GM12878 (cell line): ENCODE data around the gene MAN2B2.
"Not testable (repeated sequence)": the region's sequence is repeated elsewhere in the genome, so short reads cannot be mapped to it uniquely, and the experiment has no call there.

Source experiments
- BRCA1 ChIP-seq: IDR thresholded peaks from 2 replicates; pipeline ENCODE4 v1.6.1; 2011; ENCODE audit warnings: low read depth, low read length, improper control_type of control experiment
- EP300 ChIP-seq, 2 experiments: fragments of 150-350 bp in 1 of 2; IDR thresholded peaks; 2 replicates each; pipeline ENCODE4 v1.6.1; 2011 to 2012; ENCODE audit warnings: low read depth in 2 of 2, low read length in 2 of 2, borderline replicate concordance in 1 of 2, improper control_type of control experiment in 1 of 2, inconsistent platforms in 1 of 2; ENCODE audit not compliant: control insufficient read depth in 1 of 2
- EZH2 ChIP-seq: IDR thresholded peaks from 2 replicates; pipeline ENCODE4 v1.6.1; 2012; ENCODE audit warnings: low read depth, mild to moderate bottlenecking, control low read depth, inconsistent platforms, low read length, borderline replicate concordance; ENCODE audit not compliant: control insufficient read depth
- KLF5 ChIP-seq: fragments of 450-650 bp; IDR thresholded peaks from 2 replicates; pipeline ENCODE4 v1.6.1; 2014; ENCODE audit warnings: mild to moderate bottlenecking; ENCODE audit not compliant: partially characterized antibody
- POLR2A ChIP-seq: IDR thresholded peaks from 2 replicates; pipeline ENCODE4 v1.6.1; 2011; ENCODE audit warnings: low read depth, mild to moderate bottlenecking, low read length
- SMAD1 ChIP-seq: fragments of 450-650 bp; IDR thresholded peaks from 2 replicates; pipeline ENCODE4 v1.6.1; 2018; ENCODE audit warnings: mild to moderate bottlenecking, low read depth; ENCODE audit not compliant: partially characterized antibody
- USF2 ChIP-seq: IDR thresholded peaks from 2 replicates; pipeline ENCODE4 v1.6.1; 2011; ENCODE audit warnings: low read depth, low read length, improper control_type of control experiment, borderline replicate concordance
- ZBTB11 ChIP-seq: fragments of 450-650 bp; formaldehyde crosslinking; IDR thresholded peaks from 2 replicates; pipeline ENCODE4 v1.5.0; 2022; ENCODE audit warnings: mild to moderate bottlenecking, missing genetic modification characterization
- TF ChIP-seq, protein P1 (sequence below), 3 experiments: IDR thresholded peaks in 2 of 3; conservative IDR thresholded peaks in 1 of 3; 2 replicates each; pipeline ENCODE4 v1.5.1; 2011; ENCODE audit warnings: low read depth in 3 of 3, low read length in 3 of 3, mild to moderate bottlenecking in 3 of 3, control low read depth in 2 of 3, moderate library complexity in 2 of 3, inconsistent platforms in 1 of 3, mixed read lengths in 1 of 3; ENCODE audit not compliant: control insufficient read depth in 2 of 3, insufficient read depth in 1 of 3; ENCODE audit errors: extremely low read depth in 1 of 3

DNA sequence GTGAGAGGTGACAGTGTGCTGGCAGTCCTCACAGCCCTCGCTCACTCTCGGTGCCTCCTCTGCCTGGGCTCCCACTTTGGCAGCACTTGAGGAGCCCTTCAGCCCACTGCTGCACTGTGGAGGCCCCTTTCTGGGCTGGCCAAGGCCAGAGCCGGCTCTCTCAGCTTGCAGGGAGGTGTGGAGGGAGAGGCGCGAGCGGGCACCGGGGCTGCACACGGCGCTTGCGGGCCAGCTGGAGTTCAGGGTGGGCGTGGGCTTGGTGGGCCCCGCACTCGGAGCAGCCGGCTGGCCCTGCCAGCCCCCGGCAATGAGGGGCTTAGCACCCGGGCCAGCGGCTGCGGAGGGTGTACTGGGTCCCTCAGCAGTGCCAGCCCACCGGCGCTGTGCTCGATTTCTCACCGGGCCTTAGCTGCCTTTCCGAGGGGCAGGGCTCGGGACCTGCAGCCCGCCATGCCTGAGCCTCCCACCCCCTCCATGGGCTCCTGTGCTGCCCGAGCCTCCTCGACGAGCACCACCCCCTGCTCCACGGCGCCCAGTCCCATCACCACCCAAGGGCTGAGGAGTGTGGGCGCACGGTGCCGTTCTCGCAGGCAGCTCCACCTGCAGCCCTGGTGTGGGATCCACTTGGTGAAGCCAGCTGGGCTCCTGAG lies 97.7 kb downstream of the MAN2B2 start:
- TF ChIP-seq EZH2; EP300 (IDR thresholded peaks at IDR 0.05; ENCODE audit: borderline replicate concordance in 1 of 2, control insufficient read depth in 1 of 2, low read depth in 2 of 2, low read length in 2 of 2); ZBTB11 (CRISPR knock-in tag); USF2; KLF5; BRCA1; SMAD1; POLR2A: not testable (repeated sequence)
- TF ChIP-seq, protein P1, sequence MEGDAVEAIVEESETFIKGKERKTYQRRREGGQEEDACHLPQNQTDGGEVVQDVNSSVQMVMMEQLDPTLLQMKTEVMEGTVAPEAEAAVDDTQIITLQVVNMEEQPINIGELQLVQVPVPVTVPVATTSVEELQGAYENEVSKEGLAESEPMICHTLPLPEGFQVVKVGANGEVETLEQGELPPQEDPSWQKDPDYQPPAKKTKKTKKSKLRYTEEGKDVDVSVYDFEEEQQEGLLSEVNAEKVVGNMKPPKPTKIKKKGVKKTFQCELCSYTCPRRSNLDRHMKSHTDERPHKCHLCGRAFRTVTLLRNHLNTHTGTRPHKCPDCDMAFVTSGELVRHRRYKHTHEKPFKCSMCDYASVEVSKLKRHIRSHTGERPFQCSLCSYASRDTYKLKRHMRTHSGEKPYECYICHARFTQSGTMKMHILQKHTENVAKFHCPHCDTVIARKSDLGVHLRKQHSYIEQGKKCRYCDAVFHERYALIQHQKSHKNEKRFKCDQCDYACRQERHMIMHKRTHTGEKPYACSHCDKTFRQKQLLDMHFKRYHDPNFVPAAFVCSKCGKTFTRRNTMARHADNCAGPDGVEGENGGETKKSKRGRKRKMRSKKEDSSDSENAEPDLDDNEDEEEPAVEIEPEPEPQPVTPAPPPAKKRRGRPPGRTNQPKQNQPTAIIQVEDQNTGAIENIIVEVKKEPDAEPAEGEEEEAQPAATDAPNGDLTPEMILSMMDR (IDR thresholded peaks at IDR 0.05 in 2 of 3, conservative IDR thresholded peaks at IDR 0.05 in 1 of 3; ENCODE audit: control insufficient read depth in 2 of 3, extremely low read depth in 1 of 3, insufficient read depth in 1 of 3, low read depth in 3 of 3, low read length in 3 of 3), result not testable (repeated sequence)
